Endometrium (tissue), 2 donors: ENCODE measurements around the gene LINC00632.

ENCODE experiments used
- FAIRE-seq: peaks from 2 replicates; lab custom pipeline; 2012; peaks lifted over from hg19 to GRCh38; lab: Jason Lieb, UNC
- donor health status: control.
- donor health status: control.

LINC00632 gene

DNA sequence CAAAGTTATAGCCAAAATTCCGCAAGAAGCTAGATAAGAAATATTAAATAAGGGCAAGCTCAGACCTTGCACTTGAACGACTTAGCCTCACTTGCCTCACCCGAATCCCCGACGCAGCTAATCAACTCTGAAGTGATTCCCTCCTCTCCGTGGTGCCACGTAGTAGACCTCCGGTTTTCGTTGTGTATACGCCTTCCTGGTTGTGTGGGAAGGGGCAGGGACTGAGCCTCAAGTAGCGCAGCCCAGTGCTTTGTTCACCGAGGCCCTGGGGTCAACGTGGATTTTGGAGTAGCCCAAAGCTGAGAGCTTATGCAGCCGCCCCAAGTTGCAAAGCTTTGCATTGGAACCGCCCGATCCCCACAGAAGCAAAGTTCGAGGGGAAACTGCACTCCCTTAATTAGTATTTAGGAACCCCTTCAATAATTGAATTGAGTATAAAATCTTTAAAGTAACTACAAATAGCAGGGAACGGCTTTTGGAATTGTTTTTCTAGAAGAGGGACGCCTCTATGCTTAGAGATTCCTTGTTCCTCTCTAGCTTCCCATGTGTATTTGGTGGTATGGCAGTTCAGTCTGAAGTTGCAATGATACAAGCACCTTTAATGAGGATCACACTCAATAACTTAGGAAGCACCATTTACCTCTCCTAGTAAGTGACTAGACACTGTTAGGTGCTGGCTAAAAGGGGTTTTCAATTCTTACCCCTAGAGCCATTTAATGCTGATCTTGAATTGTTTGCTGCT lies 55.7 kb downstream of the LINC00632 start:
- no peak for FAIRE-seq

DNA sequence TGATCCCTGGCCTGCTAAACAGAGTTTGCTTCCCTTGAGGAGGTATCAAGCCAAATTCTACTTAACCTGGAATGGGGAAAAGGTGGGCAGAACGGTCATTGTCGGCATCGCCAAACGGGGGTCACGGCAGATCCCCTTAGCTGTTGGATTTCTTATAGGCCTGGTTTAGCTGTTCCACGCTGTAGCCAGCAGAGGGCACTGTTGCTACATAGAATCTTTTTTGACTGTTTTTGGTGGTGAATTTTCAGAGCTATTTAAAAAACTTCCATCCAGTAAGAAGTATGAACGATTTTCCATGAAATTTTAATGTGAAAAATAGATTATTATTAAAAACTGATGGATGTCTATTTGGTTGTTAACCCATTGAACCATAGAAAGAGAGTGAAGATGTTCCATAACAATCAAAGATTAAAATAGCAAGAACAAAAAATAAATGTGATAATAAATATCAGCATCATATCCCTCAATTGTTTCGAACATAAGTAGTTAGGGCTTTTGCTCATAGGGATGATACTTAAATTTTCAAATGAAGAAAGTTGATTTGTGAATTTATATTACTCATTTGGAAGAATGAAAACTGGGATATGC lies 56.6 kb downstream of the LINC00632 start:
- FAIRE-seq: peak; percentile 15

DNA sequence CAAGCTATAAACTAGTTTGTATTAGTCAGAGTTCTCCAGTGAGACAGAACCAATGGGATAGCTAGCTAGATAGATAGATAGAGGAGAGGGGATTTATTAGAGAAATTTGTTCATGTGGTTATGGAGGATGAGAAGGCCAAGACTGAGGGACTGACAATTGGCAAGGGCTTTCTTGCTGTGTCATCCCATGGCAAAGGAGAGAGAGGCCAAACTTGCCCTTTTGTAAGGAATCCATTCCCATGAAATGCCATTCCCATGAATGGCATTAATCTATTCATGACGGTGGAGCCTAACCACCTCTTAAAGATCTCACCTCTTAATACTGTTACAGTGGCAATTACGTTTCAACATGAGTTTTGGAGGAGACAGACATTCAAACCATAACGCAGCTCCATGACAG lies 58.1 kb downstream of the LINC00632 start:
- FAIRE-seq: no peak

GRCh38 chrX:140775211-140775610 lies 65.7 kb downstream of the LINC00632 start:
- no peak for FAIRE-seq

DNA sequence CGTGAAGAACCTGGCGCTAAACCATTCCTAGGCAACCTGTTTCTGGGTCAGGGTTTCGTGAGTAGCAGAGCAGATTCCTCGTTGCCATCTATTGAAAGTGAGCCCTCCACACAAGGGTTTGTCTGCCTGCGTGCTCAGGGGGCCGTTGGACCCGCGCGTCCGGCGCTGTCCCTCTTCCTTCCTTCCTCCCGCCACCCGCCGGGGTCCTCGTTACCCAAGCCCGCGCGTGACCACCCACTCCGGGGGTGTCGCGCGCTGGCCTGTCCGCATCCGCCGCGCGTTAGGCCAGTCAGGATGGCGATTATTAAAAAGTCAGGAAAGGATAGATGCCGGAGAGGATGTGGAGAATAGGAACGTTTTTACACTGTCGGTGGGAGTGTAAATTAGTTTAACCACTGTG lies 66.8 kb downstream of the LINC00632 start:
- FAIRE-seq: no peak

DNA sequence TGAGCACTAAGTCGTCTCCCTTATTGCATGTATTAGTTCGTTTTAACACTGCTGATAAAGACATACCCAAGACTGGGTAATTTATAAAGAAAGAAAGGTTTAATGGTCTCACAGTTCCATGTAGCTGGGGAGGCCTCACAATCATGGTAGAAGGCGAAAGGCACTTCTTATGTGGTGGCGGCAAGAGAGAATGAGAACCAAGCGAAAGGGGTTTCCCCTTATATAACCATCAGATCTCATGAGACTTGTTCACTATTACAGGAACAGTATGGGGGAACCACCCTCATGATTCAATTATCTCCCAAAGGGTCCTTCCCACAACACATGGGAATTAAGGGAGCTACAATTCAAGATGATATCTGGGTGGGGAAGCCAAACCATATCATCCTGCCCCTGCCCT lies 85.1 kb downstream of the LINC00632 start:
- no peak for FAIRE-seq

- FAIRE-seq: no peak
These were observed 89.7 kb downstream of the LINC00632 start for GRCh38 chrX:140799216-140799615.

GRCh38 chrX:140804292-140804691 lies 94.7 kb downstream of the LINC00632 start:
- FAIRE-seq: no peak

DNA sequence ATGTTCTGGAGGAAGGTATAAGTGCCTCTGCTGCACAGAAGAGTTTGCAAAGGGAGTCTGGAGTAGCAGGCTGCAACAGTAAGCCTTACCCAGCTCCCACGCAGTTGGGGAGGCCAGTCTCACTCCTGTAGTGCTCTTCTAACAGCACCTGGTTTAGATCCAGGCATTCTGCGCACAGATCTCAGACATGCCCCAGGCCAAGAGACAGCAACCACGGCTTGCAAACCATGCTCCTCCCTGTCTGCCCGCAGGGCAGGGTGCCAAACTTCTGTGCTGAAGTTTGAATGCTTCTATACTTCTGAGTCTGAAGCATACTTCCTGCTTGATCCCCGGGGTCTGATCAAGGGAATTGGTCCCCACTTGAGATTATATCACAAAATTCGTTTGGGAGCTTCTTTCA lies 106.3 kb downstream of the LINC00632 start:
- FAIRE-seq: no peak

GRCh38 chrX:140817943-140818342 lies 108.4 kb downstream of the LINC00632 start:
- FAIRE-seq: peak; percentile 8

GRCh38 chrX:140821280-140821679 lies 111.7 kb downstream of the LINC00632 start:
- FAIRE-seq: no peak

DNA sequence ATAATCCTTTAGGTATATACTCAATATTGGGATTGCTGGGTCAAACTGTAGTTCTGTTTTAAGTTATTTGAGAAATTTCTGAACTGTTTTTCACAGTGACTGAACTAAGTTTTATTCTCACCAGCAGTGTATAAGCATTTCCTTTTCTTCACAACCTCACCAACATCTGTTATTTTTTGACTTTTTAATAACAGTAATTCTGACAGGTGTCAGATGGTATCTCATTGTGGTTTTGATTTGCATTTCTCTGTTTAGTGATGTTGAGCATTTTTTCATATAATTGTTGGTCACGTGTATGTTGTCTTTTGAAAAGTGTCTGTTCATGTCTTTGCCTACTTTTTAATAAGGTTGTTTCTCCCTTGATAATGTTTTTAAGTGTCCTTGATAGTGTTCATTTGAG lies 112.6 kb downstream of the LINC00632 start:
- no peak for FAIRE-seq

GRCh38 chrX:140822861-140823260 lies 113.3 kb downstream of the LINC00632 start:
- no peak for FAIRE-seq

DNA sequence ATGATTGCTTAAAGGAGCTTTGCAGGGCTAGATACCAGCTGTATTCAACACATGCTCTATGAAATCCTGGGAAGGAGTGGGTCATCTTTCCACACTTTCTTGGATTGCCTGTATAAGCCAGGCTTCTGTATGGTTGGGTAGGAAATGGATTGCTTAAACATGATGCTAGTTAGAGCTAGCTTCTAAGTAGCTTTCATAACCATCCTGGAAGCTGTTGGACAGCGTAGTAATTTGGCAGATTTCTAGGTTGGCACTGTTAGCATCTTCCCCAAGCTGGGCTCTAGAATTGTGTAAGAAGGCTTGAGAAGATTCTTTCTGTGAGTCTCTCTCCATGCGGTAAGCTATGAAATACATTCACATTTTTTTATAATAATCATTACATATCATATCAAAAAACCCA lies 127.3 kb downstream of the LINC00632 start:
- FAIRE-seq: no peak
